SU-DHL-6 (cell line): Measurements from ENCODE around the gene GRID2.

Source experiments
- CTCF ChIP-seq: fragments of 200-600 bp; sonication (generic); IDR thresholded peaks from one replicate; pipeline ENCODE4 v1.5.1; 2017; ENCODE audit warnings: antibody characterized with exemption, mild to moderate bottlenecking, low read length, moderate library complexity; ENCODE audit not compliant: insufficient read depth, poor library complexity, severe bottlenecking
- EZH2phosphoT487 ChIP-seq: fragments of 200-600 bp; sonication (generic), shearing (Covaris generic); conservative IDR thresholded peaks from 2 replicates; pipeline ENCODE4 v1.6.1; 2018; ENCODE audit warnings: mild to moderate bottlenecking, antibody characterized with exemption, low read length, moderate library complexity, mixed read lengths

- TF ChIP-seq EZH2phosphoT487 (no peak), CTCF (no peak)
Measured at GRCh38 chr4:92381616-92382015, 77.8 kb downstream of the GRID2 start.
